Thyroid gland (tissue), 4 donors: ENCODE data around the gene THSD7B. TPM values are rescaled to one million over a fixed set of nuclear protein-coding genes. Genes with fewer than 3 reads are reported as not detected.
"Not testable (repeated sequence)": the region's sequence is repeated elsewhere in the genome, so short reads cannot be mapped to it uniquely, and the experiment has no call there.

Source experiments
- DNase-seq, 2 donors: peaks; one replicate each; pipeline ENCODE4 v3.0.0-alpha.2; 2019
- H3K27ac ChIP-seq, 3 donors: fragments of 200-600 bp; sonication (generic); 1 replicate in 2 of 3; 2 replicates in 1 of 3; pipeline ENCODE4 v1.5.1; 2016 to 2019; ENCODE audit warnings: mild to moderate bottlenecking in 1 of 3, moderate library complexity in 1 of 3
- H3K27me3 ChIP-seq: fragments of 200-600 bp; sonication (generic); one replicate; pipeline ENCODE4 v1.5.1; 2019
- H3K36me3 ChIP-seq, 2 donors: fragments of 200-600 bp; sonication (generic); one replicate each; pipeline ENCODE4 v1.5.1; 2016 to 2019
- H3K4me1 ChIP-seq, 2 donors: fragments of 200-600 bp; sonication (generic); one replicate each; pipeline ENCODE4 v1.5.1; 2017 to 2019
- H3K4me3 ChIP-seq, 3 donors: fragments of 200-600 bp; sonication (generic); replicated peaks in 1 of 3; 1 replicate in 2 of 3; 2 replicates in 1 of 3; pipeline ENCODE4 v1.5.1; 2016; ENCODE audit warnings: mild to moderate bottlenecking in 1 of 3
- H3K9me3 ChIP-seq: fragments of 200-600 bp; sonication (generic); one replicate; pipeline ENCODE4 v1.5.1; 2017
- CTCF ChIP-seq, 6 experiments: fragments of 200-600 bp in 3 of 6; fragments of 450-650 bp in 3 of 6; sonication (generic) in 3 of 6; IDR thresholded peaks; one replicate each; pipeline ENCODE4 v1.5.1; 2016 to 2019; ENCODE audit warnings: antibody characterized with exemption in 6 of 6, mild to moderate bottlenecking in 2 of 6, inconsistent platforms in 1 of 6, moderate library complexity in 1 of 6
- POLR2A ChIP-seq, 2 donors: fragments of 450-650 bp; IDR thresholded peaks; one replicate each; pipeline ENCODE4 v1.6.1; 2017; ENCODE audit warnings: antibody characterized with exemption in 2 of 2, mild to moderate bottlenecking in 2 of 2, moderate library complexity in 1 of 2
- WGBS, 2 donors: methylation state at CpG; one replicate each; pipeline ENCODE4 v1.1.5; 2017; 5-methylcytosine and 5-hydroxymethylcytosine counted together
- intact Hi-C: fragments of 100-400 bp; cut with DNase I; formaldehyde crosslinking; loops from one replicate; pipeline ENCODE4 v1.15.1; 2023
- total RNA-seq, 4 donors: library from RNA; depleted of rRNA; stranded (reverse); fragments of >200 nt; gene quantifications; one replicate each; pipeline ENCODE4 v1.2.3, GENCODE V29; 2016

THSD7B gene
- total RNA-seq, 4 donors from 2014 or later: 0.29 to 1.2 (median 0.92) TPM

DNA sequence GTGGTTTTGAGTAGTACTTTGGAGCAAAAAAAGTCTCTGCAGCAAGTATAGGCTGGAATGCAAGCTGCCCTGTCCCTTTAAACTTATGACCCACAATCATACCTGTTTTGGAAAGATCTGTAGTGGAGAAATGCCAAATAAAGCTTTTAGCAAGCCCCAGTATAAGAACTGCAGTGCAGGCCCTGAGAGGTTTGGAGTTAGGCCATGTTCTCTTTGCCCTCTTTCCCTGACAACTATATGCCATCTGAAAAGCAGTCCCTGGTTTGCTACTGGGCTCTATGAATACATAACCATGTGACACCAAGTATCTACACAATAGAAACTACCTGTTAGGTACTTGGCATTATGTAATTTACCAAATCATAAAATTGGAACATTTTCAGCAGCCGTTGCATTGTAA lies 931.6 kb downstream of the THSD7B start:
- no peaks in the 10 kb centered on the region for H3K9me3 ChIP-seq
- H3K36me3 ChIP-seq: no peaks in the 10 kb centered on the region
- no peaks in the 10 kb centered on the region for H3K27me3 ChIP-seq
- TF ChIP-seq POLR2A (IDR thresholded peaks at IDR 0.05) (no peak), CTCF (IDR thresholded peaks at IDR 0.05) (no peak)
- no peak for DNase-seq
- H3K27ac ChIP-seq: no peak overlapping the region
- intact Hi-C loops: no loop called here
- H3K4me3 ChIP-seq: no peak overlapping the region
- 41 to 74% methylated on average over 1 of the region's 1 CpG for WGBS, 2 donors
- no peaks in the 10 kb centered on the region for H3K4me1 ChIP-seq

DNA sequence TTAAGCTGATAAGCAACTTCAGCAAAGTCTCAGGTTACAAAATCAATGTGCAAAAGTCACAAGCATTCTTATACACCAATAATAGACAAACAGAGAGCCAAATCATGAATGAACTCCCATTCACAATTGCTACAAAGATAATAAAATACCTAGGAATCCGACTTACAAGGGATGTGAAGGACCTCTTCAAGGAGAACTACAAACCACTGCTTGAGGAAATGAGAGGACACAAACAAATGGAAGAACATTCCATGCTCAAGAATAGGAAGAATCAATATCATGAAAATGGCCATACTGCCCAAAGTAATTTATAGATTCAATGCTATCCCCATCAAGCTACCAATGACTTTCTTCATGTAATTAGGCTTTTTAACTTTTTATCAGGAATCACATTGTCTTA lies 934.9 kb downstream of the THSD7B start:
- H3K27ac ChIP-seq, DNase-seq, H3K27me3 ChIP-seq, H3K4me3 ChIP-seq, H3K4me1 ChIP-seq, intact Hi-C loops, H3K9me3 ChIP-seq, H3K36me3 ChIP-seq: not testable (repeated sequence)
- 22 to 39% methylated on average over 1 of the region's 1 CpG for WGBS, 2 donors

GRCh38 chr2:137700681-137701080 lies 935.3 kb downstream of the THSD7B start:
- no peak for DNase-seq
- Histone ChIP-seq H3K36me3 (no peaks in the 10 kb centered on the region), H3K9me3 (no peaks in the 10 kb centered on the region), H3K4me3 (no peak overlapping the region), H3K27ac (no peak overlapping the region), H3K27me3 (no peaks in the 10 kb centered on the region), H3K4me1 (no peaks in the 10 kb centered on the region)
- TF ChIP-seq POLR2A (IDR thresholded peaks at IDR 0.05): no peak
- no peak for TF ChIP-seq CTCF (IDR thresholded peaks at IDR 0.05)
- intact Hi-C loops: no loop called here

- intact Hi-C loops: no loop called here
- no peak for TF ChIP-seq POLR2A (IDR thresholded peaks at IDR 0.05)
- H3K36me3 ChIP-seq: no peaks in the 10 kb centered on the region
- no peaks in the 10 kb centered on the region for H3K27me3 ChIP-seq
- no peak overlapping the region for H3K27ac ChIP-seq
- H3K4me3 ChIP-seq: no peak overlapping the region
- 87 to 93% methylated on average over 4 of the region's 4 CpGs for WGBS, 2 donors
- H3K4me1 ChIP-seq: no peaks in the 10 kb centered on the region
- DNase-seq: no peak
- H3K9me3 ChIP-seq: no peaks in the 10 kb centered on the region
Observed at GRCh38 chr2:137705296-137705695, 940.0 kb downstream of the THSD7B start.

GRCh38 chr2:137706786-137707613 lies 941.7 kb downstream of the THSD7B start:
- no peak overlapping the region for H3K4me3 ChIP-seq
- H3K27me3 ChIP-seq: no peaks in the 10 kb centered on the region
- no peak overlapping the region for H3K27ac ChIP-seq
- no peaks in the 10 kb centered on the region for H3K4me1 ChIP-seq
- peak in 1 of 2 donors; percentile 3 for DNase-seq
- TF ChIP-seq CTCF (IDR thresholded peaks at IDR 0.05): no peak
- TF ChIP-seq POLR2A (IDR thresholded peaks at IDR 0.05): no peak
- H3K9me3 ChIP-seq: no peaks in the 10 kb centered on the region
- no peaks in the 10 kb centered on the region for H3K36me3 ChIP-seq
- 66 to 68% methylated on average over 13 to 15 of the region's 15 CpGs for whole genome bisulfite sequencing, 2 donors
- intact Hi-C loops: no loop called here

DNA sequence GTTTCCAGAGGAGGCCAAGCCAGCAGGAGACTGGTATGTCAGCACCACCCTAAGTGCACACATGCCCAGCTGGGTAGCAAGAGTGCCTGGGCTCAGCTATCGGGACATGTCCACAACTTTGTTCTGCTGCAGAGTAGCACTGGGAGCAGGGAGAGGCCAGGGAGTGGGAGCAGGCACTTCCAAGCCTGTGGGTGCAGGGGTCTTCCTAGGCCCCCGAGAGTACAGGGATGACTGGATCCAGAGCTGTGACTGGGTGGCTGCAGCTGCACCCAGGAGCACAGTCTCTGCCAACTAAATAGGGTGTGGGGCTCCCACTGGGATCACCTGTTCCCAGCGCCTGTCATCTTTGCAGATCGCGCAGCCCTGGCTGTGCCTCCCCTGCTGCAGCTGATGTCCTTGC lies 943.0 kb downstream of the THSD7B start:
- H3K4me3 ChIP-seq: no peak overlapping the region
- H3K4me1 ChIP-seq: no peaks in the 10 kb centered on the region
- no peak for TF ChIP-seq POLR2A (IDR thresholded peaks at IDR 0.05)
- no peak for TF ChIP-seq CTCF (IDR thresholded peaks at IDR 0.05)
- no peak for DNase-seq
- no peaks in the 10 kb centered on the region for H3K9me3 ChIP-seq
- intact Hi-C loops: no loop called here
- H3K27ac ChIP-seq: no peak overlapping the region
- 94 to 95% methylated on average over 5 of the region's 5 CpGs for WGBS, 2 donors
- H3K27me3 ChIP-seq: no peaks in the 10 kb centered on the region
- no peaks in the 10 kb centered on the region for H3K36me3 ChIP-seq
